ENCODE data around the gene LHX6. TPM values are rescaled to one million over a fixed set of nuclear protein-coding genes. Genes with fewer than 3 reads are reported as not detected.

LHX6 gene
- total and polyA plus RNA-seq, 9 of the 15 experiments (the other 6 are each of a cell fraction or from before 2014, with no cell fraction given): 2.8 to 16.3 (median 7.9) TPM

GRCh38 chr9:122264360-122265148 lies 35.8 kb upstream of the LHX6 start, which contains the start of the genes MRRF and RBM18 (continued):
- TF ChIP-seq ZNF280A (IDR thresholded peaks at IDR 0.05; ENCODE audit: low read depth, partially characterized antibody): no peak
- no peak for TF ChIP-seq CC2D1A (IDR thresholded peaks at IDR 0.05)
- no peak for TF ChIP-seq SNIP1 (IDR thresholded peaks at IDR 0.05; ENCODE audit: low read depth)
- TF ChIP-seq CREB3 (tag; conservative IDR thresholded peaks at IDR 0.05; ENCODE audit: low read depth): 0 out of 2 replicates have a peak, but pooled peaks have one; percentile 17
- no peak for TF ChIP-seq SMAD1 (IDR thresholded peaks at IDR 0.05; ENCODE audit: low read depth, low read length, partially characterized antibody)
- peak in 1 of 2 experiments; percentile 59; a peak in 2 of 4 replicates for TF ChIP-seq ZNF639 (CRISPR knock-in tag; conservative IDR thresholded peaks at IDR 0.05 in 1 of 2, IDR thresholded peaks at IDR 0.05 in 1 of 2)
- TF ChIP-seq ZNF282 (CRISPR knock-in tag; IDR thresholded peaks at IDR 0.05): no peak; the same call in 1 of the 2 replicates
- TF ChIP-seq HES1 (IDR thresholded peaks at IDR 0.05; ENCODE audit: low read depth): no peak
- no peak for TF ChIP-seq NFATC3 (IDR thresholded peaks at IDR 0.05)
- TF ChIP-seq PCBP2 (IDR thresholded peaks at IDR 0.05; ENCODE audit: low read depth, low read length, poor library complexity, severe bottlenecking): no peak
- no peak for TF ChIP-seq NFIX (CRISPR knock-in tag; IDR thresholded peaks at IDR 0.05; ENCODE audit: low read depth)
- TF ChIP-seq KLF13 (tag; IDR thresholded peaks at IDR 0.05; ENCODE audit: borderline replicate concordance, low read depth): 0 out of 2 replicates have a peak, but pooled peaks have one; percentile 14
- no peak for TF ChIP-seq ARID2 (IDR thresholded peaks at IDR 0.05)
- no peak for TF ChIP-seq POLR3A (IDR thresholded peaks at IDR 0.05; ENCODE audit: borderline replicate concordance, extremely low read depth, insufficient read depth, insufficient read length)
- TF ChIP-seq CLOCK (CRISPR knock-in tag; IDR thresholded peaks at IDR 0.05; ENCODE audit: borderline replicate concordance): no peak
- TF ChIP-seq OTX1 (CRISPR knock-in tag; IDR thresholded peaks at IDR 0.05): no peak
- no peak for TF ChIP-seq ZNF740 (CRISPR knock-in tag; IDR thresholded peaks at IDR 0.05)
- no peak for TF ChIP-seq ZNF740 (tag; IDR thresholded peaks at IDR 0.05)

All from K562 (cell line).